ENCODE data around the gene PDIA2.

- no peak for TF ChIP-seq EZH2 (IDR thresholded peaks at IDR 0.05; ENCODE audit: low read length, unreplicated experiment)
- TF ChIP-seq CTCF (conservative IDR thresholded peaks at IDR 0.05; ENCODE audit: low read depth, low read length) = no peak
Observed at GRCh38 chr16:242281-242680, 40.7 kb upstream of the PDIA2 start.

Measured in PC-3 (cell line).